ENCODE data around the gene TGFBR2.

GRCh38 chr3:30609930-30610701 lies 3.7 kb downstream of the TGFBR2 start:
- TF ChIP-seq CTCF (IDR thresholded peaks at IDR 0.05) (no peak), POLR2A (IDR thresholded peaks at IDR 0.05) (no peak)

Data from esophagus squamous epithelium (tissue), 4 donors.